Amygdala (tissue), 56 donors: ENCODE measurements around the gene NCK2.

Experiments used
- DNase-seq, 56 donors: peaks; one replicate each; lab custom pipeline; 2025; lab: John Stamatoyannopoulos, UW

The NCK2 gene

GRCh38 chr2:105840933-105841332, 96.2 kb downstream of the NCK2 start:
- no peak for DNase-seq

- no peak for DNase-seq
These were observed 96.8 kb downstream of the NCK2 start for GRCh38 chr2:105841551-105841950.

- DNase-seq, result no peak
These were observed 97.8 kb downstream of the NCK2 start for GRCh38 chr2:105842555-105842954.

- DNase-seq, result no peak
These were observed 99.0 kb downstream of the NCK2 start for GRCh38 chr2:105843476-105844374.

GRCh38 chr2:105845976-105846375, 101.3 kb downstream of the NCK2 start:
- no peak for DNase-seq

- no peak for DNase-seq
These were observed 102.3 kb downstream of the NCK2 start for GRCh38 chr2:105847056-105847455.

GRCh38 chr2:105848367-105848766, 103.7 kb downstream of the NCK2 start:
- DNase-seq, result no peak

- DNase-seq, result no peak
These were observed 104.9 kb downstream of the NCK2 start for GRCh38 chr2:105849431-105850179.

GRCh38 chr2:105852066-105852465, 107.4 kb downstream of the NCK2 start:
- no peak for DNase-seq

- DNase-seq, result no peak
These were observed 108.8 kb downstream of the NCK2 start for GRCh38 chr2:105853354-105854088.

GRCh38 chr2:105854972-105855371, 110.3 kb downstream of the NCK2 start:
- no peak for DNase-seq

GRCh38 chr2:105856581-105856980, 111.9 kb downstream of the NCK2 start:
- no peak for DNase-seq

- DNase-seq, result peak in 1 of 56 donors; percentile 16
These were observed 112.5 kb downstream of the NCK2 start for GRCh38 chr2:105857076-105857740.

GRCh38 chr2:105858868-105859693, 114.4 kb downstream of the NCK2 start:
- no peak for DNase-seq

GRCh38 chr2:105859694-105859951, 114.9 kb downstream of the NCK2 start:
- DNase-seq, result no peak

GRCh38 chr2:105860567-105860966, 115.9 kb downstream of the NCK2 start:
- DNase-seq, result no peak

- no peak for DNase-seq
These were observed 116.5 kb downstream of the NCK2 start for GRCh38 chr2:105861200-105861599.

- DNase-seq, result no peak
These were observed 118.1 kb downstream of the NCK2 start for GRCh38 chr2:105862843-105863242.

- DNase-seq, result no peak
These were observed 119.5 kb downstream of the NCK2 start for GRCh38 chr2:105864262-105864661.
